IMR-90 (cell line): Measurements from ENCODE around the gene ARHGEF1. TPM values are rescaled to one million over a fixed set of nuclear protein-coding genes. Genes with fewer than 3 reads are reported as not detected.

Experiments
- ATAC-seq: fragments of 200-7000 bp; cut with Tn5 transposase; 2 replicates; pipeline ENCODE4 v1.9.1; 2020; ENCODE audit warnings: low read depth, mild to moderate bottlenecking, moderate library complexity
- BruUV-seq: library from RNA; stranded (reverse); fragments of 400-500 nt; replicated peaks from 2 replicates; lab custom pipeline; 2021; lab: Mats Ljungman, UMichigan
- CTCF ChIA-PET: fragments of 300-600 bp; formaldehyde crosslinking; extraction: SDS; loops from one replicate; lab custom pipeline; 2021; ENCODE audit warnings: antibody characterized with exemption; lab: Yijun Ruan, JAX
- POLR2A ChIA-PET: fragments of 300-600 bp; sonication (Branson Sonifier 250); formaldehyde crosslinking; loops from one replicate; lab custom pipeline; 2022; ENCODE audit warnings: antibody characterized with exemption; ENCODE audit not compliant: unreplicated experiment; lab: Charles Lee
- DNase-seq: peaks from one replicate; pipeline ENCODE4 v3.0.0; 2013
- H2AFZ ChIP-seq: replicated peaks from 2 replicates; pipeline ENCODE3; 2013; ENCODE audit warnings: low read length, mild to moderate bottlenecking; ENCODE audit not compliant: poor library complexity
- H2AK5ac ChIP-seq: 2 replicates; pipeline ENCODE4 v1.6.1; 2013; ENCODE audit warnings: low read depth, low read length, inconsistent platforms
- H2AK9ac ChIP-seq: replicated peaks from 2 replicates; pipeline ENCODE3; 2013; ENCODE audit warnings: mild to moderate bottlenecking, low read depth, low read length, moderate library complexity; ENCODE audit not compliant: poor library complexity
- H2BK120ac ChIP-seq: 2 replicates; pipeline ENCODE4 v1.6.1; 2013; ENCODE audit warnings: low read depth, low read length, inconsistent platforms
- H2BK15ac ChIP-seq: 3 replicates; pipeline ENCODE4 v1.6.1; 2013; ENCODE audit warnings: low read depth, low read length, inconsistent platforms
- H2BK20ac ChIP-seq: 2 replicates; pipeline ENCODE4 v1.6.1; 2013; ENCODE audit warnings: low read depth, mild to moderate bottlenecking, inconsistent platforms, low read length, moderate library complexity
- H2BK5ac ChIP-seq: 2 replicates; pipeline ENCODE4 v1.6.1; 2013; ENCODE audit warnings: mild to moderate bottlenecking, low read depth, low read length, inconsistent platforms; ENCODE audit not compliant: poor library complexity, severe bottlenecking
- H3K14ac ChIP-seq: replicated peaks from 2 replicates; pipeline ENCODE4 v1.6.1; 2013; ENCODE audit warnings: low read depth, low read length, inconsistent platforms
- H3K18ac ChIP-seq: 2 replicates; pipeline ENCODE4 v1.6.1; 2013; ENCODE audit warnings: low read depth, low read length, control low read depth
- H3K23ac ChIP-seq: 2 replicates; pipeline ENCODE4 v1.6.1; 2013; ENCODE audit warnings: low read depth, low read length, inconsistent platforms
- H3K27ac ChIP-seq: 2 replicates; pipeline ENCODE4 v1.5.1; 2013; ENCODE audit warnings: mild to moderate bottlenecking, control low read depth, low read length; ENCODE audit not compliant: insufficient read depth
- H3K27me3 ChIP-seq: 2 replicates; pipeline ENCODE4 v1.6.1; 2013; ENCODE audit warnings: low read length; ENCODE audit not compliant: control insufficient read depth, insufficient read depth
- H3K36me3 ChIP-seq: 2 replicates; pipeline ENCODE4 v1.6.1; 2013; ENCODE audit warnings: low read length, mixed read lengths; ENCODE audit not compliant: control insufficient read depth, insufficient read depth
- H3K4ac ChIP-seq: 2 replicates; pipeline ENCODE4 v1.6.1; 2013; ENCODE audit warnings: low read depth, low read length, inconsistent platforms
- H3K4me1 ChIP-seq: 2 replicates; pipeline ENCODE4 v1.6.1; 2013; ENCODE audit warnings: low read length, mixed read lengths; ENCODE audit not compliant: control insufficient read depth, insufficient read depth
- H3K4me2 ChIP-seq: 2 replicates; pipeline ENCODE4 v1.6.1; 2013; ENCODE audit warnings: low read depth, mild to moderate bottlenecking, control low read depth, low read length, moderate library complexity
- H3K4me3 ChIP-seq: 2 replicates; pipeline ENCODE4 v1.5.1; 2013; ENCODE audit warnings: low read depth, mild to moderate bottlenecking, control low read depth, low read length, moderate library complexity; ENCODE audit not compliant: insufficient read depth
- H3K56ac ChIP-seq: 2 replicates; pipeline ENCODE4 v1.6.1; 2013; ENCODE audit warnings: low read length, inconsistent platforms; ENCODE audit not compliant: insufficient read depth; ENCODE audit errors: extremely low read depth
- H3K79me1 ChIP-seq, 2 experiments: 2 replicates each; pipeline ENCODE4 v1.6.1; 2013; ENCODE audit warnings: low read length in 2 of 2, inconsistent platforms in 1 of 2, low read depth in 1 of 2
- H3K9ac ChIP-seq: 2 replicates; pipeline ENCODE4 v1.6.1; 2013; ENCODE audit warnings: low read depth, low read length, control low read depth
- H3K9me1 ChIP-seq: 2 replicates; pipeline ENCODE4 v1.6.1; 2013; ENCODE audit warnings: low read length, inconsistent platforms; ENCODE audit not compliant: insufficient read depth
- H3K9me3 ChIP-seq: 2 replicates; pipeline ENCODE4 v1.6.1; 2013; ENCODE audit warnings: low read length; ENCODE audit not compliant: control insufficient read depth, insufficient read depth
- H4K20me1 ChIP-seq: 2 replicates; pipeline ENCODE4 v1.6.1; 2013; ENCODE audit warnings: low read length, inconsistent platforms; ENCODE audit not compliant: insufficient read depth
- H4K5ac ChIP-seq: 2 replicates; pipeline ENCODE4 v1.6.1; 2013; ENCODE audit warnings: mild to moderate bottlenecking, low read depth, low read length, control low read depth
- H4K8ac ChIP-seq, 2 experiments: 2 replicates each; pipeline ENCODE4 v1.6.1; 2013; ENCODE audit warnings: low read depth in 2 of 2, low read length in 2 of 2, control low read depth in 1 of 2, inconsistent platforms in 1 of 2
- H4K91ac ChIP-seq: 2 replicates; pipeline ENCODE4 v1.6.1; 2013; ENCODE audit warnings: low read depth, low read length, inconsistent platforms; ENCODE audit not compliant: insufficient read depth
- CHD1 ChIP-seq: IDR thresholded peaks from 2 replicates; pipeline ENCODE4 v1.6.1; 2012; ENCODE audit warnings: low read depth, low read length, improper control_type of control experiment
- MAZ ChIP-seq: IDR thresholded peaks from 2 replicates; pipeline ENCODE4 v1.6.1; 2012; ENCODE audit warnings: low read depth, mild to moderate bottlenecking, low read length, improper control_type of control experiment, moderate library complexity, borderline replicate concordance
- NFE2L2 ChIP-seq: fragments of 150-350 bp; IDR thresholded peaks from 2 replicates; pipeline ENCODE4 v1.6.1; 2016; ENCODE audit warnings: low read depth, mild to moderate bottlenecking, low read length
- WGBS, 2 experiments: methylation state at CpG; one replicate each; pipeline versions ENCODE4 v1.1.5 to v1.1.7; 2013; ENCODE audit warnings: missing lambda C conversion rate in 2 of 2; ENCODE audit not compliant: insufficient read length in 1 of 2; ENCODE audit errors: extremely low coverage in 2 of 2; 5-methylcytosine and 5-hydroxymethylcytosine counted together
- dilution Hi-C: fragments of 300-500 bp; cut with HindIII; formaldehyde crosslinking; loops from one replicate; pipeline ENCODE4 v1.14.3; 2018; ENCODE audit warnings: low sequenced_read_pairs; ENCODE audit not compliant: unreplicated experiment
- in situ Hi-C: fragments of 300-500 bp; cut with MboI; formaldehyde crosslinking; loops from 3 replicates; pipeline ENCODE4 v1.14.3; 2019; ENCODE audit warnings: low sequenced_read_pairs, inconsistent platforms, mixed read lengths
- intact Hi-C: fragments of 100-400 bp; cut with micrococcal nuclease; formaldehyde crosslinking; loops from 2 replicates; pipeline ENCODE4 v1.10.0; 2022
- polyA plus RNA-seq, 3 experiments: library from polyadenylated mRNA; depleted of rRNA; stranded (reverse); fragments of >200 nt; gene quantifications; 2 replicates each; pipeline ENCODE4 v1.2.3, GENCODE V29; 2012; ENCODE audit warnings: low replicate concordance in 1 of 3
- total RNA-seq: library from RNA; depleted of rRNA; stranded (reverse); fragments of >200 nt; gene quantifications from 2 replicates; pipeline ENCODE4 v1.2.3, GENCODE V29; 2012

The ARHGEF1 gene
- total and polyA plus RNA-seq, 2 of the 4 experiments (the other 2 are of a cell fraction) = 11.5 to 47.1 TPM

DNA sequence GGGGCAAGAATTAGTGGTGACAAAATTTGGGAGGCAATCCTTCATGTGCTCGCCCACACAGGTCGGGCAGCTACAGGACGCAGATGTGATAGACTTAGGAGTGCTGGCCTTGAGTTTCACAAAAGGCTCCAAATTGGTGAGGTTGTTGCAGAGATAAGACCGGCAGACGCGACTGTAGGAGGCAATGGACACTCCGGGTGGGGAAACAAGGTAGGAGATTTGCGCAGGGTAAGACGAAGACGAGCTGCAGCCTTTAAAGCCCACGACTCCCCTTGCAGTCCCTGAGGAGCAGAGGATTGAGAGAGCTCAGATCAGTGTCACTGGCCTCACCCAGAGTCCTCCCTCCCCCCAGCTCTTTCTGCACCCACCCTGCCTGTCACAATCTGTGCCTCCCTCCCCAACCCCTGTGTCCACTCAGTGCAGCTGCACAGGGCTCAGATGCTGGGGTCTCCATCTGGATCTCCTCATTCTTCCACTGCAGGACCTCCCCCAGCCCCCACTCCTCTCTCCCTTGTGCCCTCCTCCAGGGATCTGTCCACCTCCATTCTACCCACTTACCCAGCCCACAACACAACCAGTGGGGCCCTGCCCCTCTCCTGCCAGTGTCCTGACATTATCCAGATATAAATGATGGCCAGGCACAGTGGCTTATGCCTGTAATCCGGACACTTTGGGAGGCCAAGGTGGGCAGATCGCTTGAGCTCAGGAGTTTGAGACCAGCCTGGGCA, 44.8 kb upstream of the ARHGEF1 start:
- Histone ChIP-seq H4K91ac (no peak overlapping the region), H4K20me1 (no peaks in the 10 kb centered on the region), H3K36me3 (no peaks in the 10 kb centered on the region), H3K9ac (no peak overlapping the region), H2AK9ac (no peak overlapping the region), H4K5ac (no peak overlapping the region), H3K9me1 (no peaks in the 10 kb centered on the region), H3K27me3 (peaks cover 13% of the 10 kb centered on the region), H2AK5ac (no peak overlapping the region), H2AFZ (no peak overlapping the region), H2BK15ac (no peak overlapping the region), H2BK5ac (no peak overlapping the region), H3K18ac (no peak overlapping the region), H3K27ac (no peak overlapping the region), H3K4me2 (no peak overlapping the region), H2BK20ac (no peak overlapping the region), H3K4me3 (no peak overlapping the region), H3K56ac (no peak overlapping the region), H3K4me1 (no peaks in the 10 kb centered on the region), H3K14ac (no peak overlapping the region), H3K4ac (no peak overlapping the region), H4K8ac (no peak overlapping the region), H2BK120ac (no peak overlapping the region), H3K9me3 (no peaks in the 10 kb centered on the region), H3K79me1 (no peaks in the 10 kb centered on the region), H3K23ac (no peak overlapping the region)
- ChIA-PET POLR2A (no interaction called here), CTCF (no interaction called here)
- in situ Hi-C loops = no loop called here
- intact Hi-C loops = no loop called here
- ATAC-seq = no peak
- dilution Hi-C loops = no loop called here
- no TSS peak for BruUV-seq
- no peak for DNase-seq
- WGBS, 2 experiments = 65% methylated on average over 4 of the region's 13 CpGs; no CpG with 5 or more reads in 1 of the 2 experiments
- TF ChIP-seq CHD1 (no peak), NFE2L2 (no peak), MAZ (no peak)
